WTC11 (cell line): ENCODE measurements around the gene ASPN.

Experiments
- CREB1 ChIP-seq: sonication (generic); formaldehyde crosslinking; IDR thresholded peaks from 2 replicates; pipeline ENCODE4 v1.8.0; 2023; ENCODE audit warnings: mild to moderate bottlenecking, missing genetic modification reagents
- ETV6 ChIP-seq: sonication (generic); formaldehyde crosslinking; IDR thresholded peaks from 2 replicates; pipeline ENCODE4 v1.8.1; 2022; ENCODE audit warnings: mild to moderate bottlenecking, missing genetic modification reagents
- JUN ChIP-seq: sonication (generic); formaldehyde crosslinking; IDR thresholded peaks from 2 replicates; pipeline ENCODE4 v1.8.0; 2023; ENCODE audit warnings: mild to moderate bottlenecking, missing genetic modification reagents
- MAX ChIP-seq: sonication (generic); formaldehyde crosslinking; IDR thresholded peaks from 2 replicates; pipeline ENCODE4 v1.8.0; 2022; ENCODE audit warnings: mild to moderate bottlenecking, missing genetic modification reagents
- ZNF232 ChIP-seq: sonication (generic); formaldehyde crosslinking; IDR thresholded peaks from 2 replicates; pipeline ENCODE4 v1.8.0; 2022; ENCODE audit warnings: mild to moderate bottlenecking, missing genetic modification reagents
- ZNF671 ChIP-seq: fragments of 250-450 bp; sonication (Bioruptor Pico); IDR thresholded peaks from 2 replicates; pipeline ENCODE4 v1.8.0; 2021; ENCODE audit warnings: mild to moderate bottlenecking
- TF ChIP-seq, protein P1 (sequence below): fragments of 200-600 bp; IDR thresholded peaks from 2 replicates; pipeline ENCODE4 v1.8.0; 2022; ENCODE audit warnings: antibody characterized with exemption

DNA sequence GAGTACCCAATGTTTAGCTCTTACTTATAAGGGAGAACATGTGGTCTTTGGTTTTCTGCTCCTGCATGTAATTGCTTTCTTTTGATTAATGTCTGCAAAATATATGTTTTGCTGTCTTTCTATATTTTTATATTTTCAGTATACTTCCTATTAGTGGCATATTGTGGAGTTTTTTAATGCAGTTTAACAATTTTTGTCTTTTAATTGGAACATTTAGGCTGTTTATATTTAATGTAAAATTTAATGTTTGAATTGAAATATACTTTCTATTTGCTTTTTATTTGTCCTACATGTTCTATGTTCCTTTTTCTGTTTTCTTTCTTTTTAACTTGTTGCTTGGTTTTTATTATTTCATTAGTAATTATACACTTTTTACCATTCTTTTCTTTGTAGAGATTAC lies 48.6 kb upstream of the ASPN start:
- TF ChIP-seq JUN (CRISPR knock-in tag) (no peak), ZNF671 (no peak), ETV6 (CRISPR knock-in tag) (no peak), MAX (CRISPR knock-in tag) (no peak), CREB1 (CRISPR knock-in tag) (no peak), ZNF232 (CRISPR knock-in tag) (no peak)
- TF ChIP-seq, protein P1, sequence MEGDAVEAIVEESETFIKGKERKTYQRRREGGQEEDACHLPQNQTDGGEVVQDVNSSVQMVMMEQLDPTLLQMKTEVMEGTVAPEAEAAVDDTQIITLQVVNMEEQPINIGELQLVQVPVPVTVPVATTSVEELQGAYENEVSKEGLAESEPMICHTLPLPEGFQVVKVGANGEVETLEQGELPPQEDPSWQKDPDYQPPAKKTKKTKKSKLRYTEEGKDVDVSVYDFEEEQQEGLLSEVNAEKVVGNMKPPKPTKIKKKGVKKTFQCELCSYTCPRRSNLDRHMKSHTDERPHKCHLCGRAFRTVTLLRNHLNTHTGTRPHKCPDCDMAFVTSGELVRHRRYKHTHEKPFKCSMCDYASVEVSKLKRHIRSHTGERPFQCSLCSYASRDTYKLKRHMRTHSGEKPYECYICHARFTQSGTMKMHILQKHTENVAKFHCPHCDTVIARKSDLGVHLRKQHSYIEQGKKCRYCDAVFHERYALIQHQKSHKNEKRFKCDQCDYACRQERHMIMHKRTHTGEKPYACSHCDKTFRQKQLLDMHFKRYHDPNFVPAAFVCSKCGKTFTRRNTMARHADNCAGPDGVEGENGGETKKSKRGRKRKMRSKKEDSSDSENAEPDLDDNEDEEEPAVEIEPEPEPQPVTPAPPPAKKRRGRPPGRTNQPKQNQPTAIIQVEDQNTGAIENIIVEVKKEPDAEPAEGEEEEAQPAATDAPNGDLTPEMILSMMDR: no peak
